GM12878 (cell line): ENCODE data around the gene SYTL5. TPM values are rescaled to one million over a fixed set of nuclear protein-coding genes. Genes with fewer than 3 reads are reported as not detected.

Experiments used
- CUX1 ChIP-seq: IDR thresholded peaks from 2 replicates; pipeline ENCODE4 v1.6.1; 2012; ENCODE audit warnings: improper control_type of control experiment, low read depth, low read length; ENCODE audit not compliant: insufficient replicate concordance
- MEF2B ChIP-seq: fragments of 450-650 bp; IDR thresholded peaks from 2 replicates; pipeline ENCODE4 v1.6.1; 2018; ENCODE audit warnings: mild to moderate bottlenecking, moderate library complexity; ENCODE audit not compliant: partially characterized antibody, poor library complexity, severe bottlenecking
- MXI1 ChIP-seq: fragments of 150-350 bp; IDR thresholded peaks from 2 replicates; pipeline ENCODE4 v1.6.1; 2011; ENCODE audit warnings: low read depth, mild to moderate bottlenecking, inconsistent platforms, low read length, improper control_type of control experiment
- NFYB ChIP-seq: IDR thresholded peaks from 2 replicates; pipeline ENCODE4 v1.6.1; 2011; ENCODE audit warnings: low read depth, mild to moderate bottlenecking, low read length, improper control_type of control experiment, moderate library complexity; ENCODE audit not compliant: insufficient read depth
- polyA plus RNA-seq, 11 experiments: library from polyadenylated mRNA; depleted of rRNA in 4 of 11; unstranded in 6 of 11; stranded (reverse) in 5 of 11; fragments of >200 nt; fragmentation: Nextera tagmentation in 4 of 11; fragmentation: Illumina TruSeq in 1 of 11; extraction: Ambion mirVana in 4 of 11; extraction: Trizol in 1 of 11; gene quantifications; 1 replicate in 1 of 11; 2 replicates in 10 of 11; pipeline versions ENCODE4 v1.2.1 to v1.2.3, GENCODE V29; 2011 to 2016; ENCODE audit warnings: inconsistent platforms in 2 of 11, missing spikeins in 2 of 11, low read depth in 1 of 11
- total RNA-seq, 4 experiments: library from RNA; depleted of rRNA in 3 of 4; stranded (reverse); fragments of >200 nt in 3 of 4; fragmentation: Illumina TruSeq in 1 of 4; extraction: Trizol in 1 of 4; gene quantifications; 2 replicates each; pipeline versions ENCODE4 v1.2.1 to v1.2.3, GENCODE V29; 2013 to 2021
- TF ChIP-seq, protein P1 (sequence below): fragments of 450-650 bp; IDR thresholded peaks from 2 replicates; pipeline ENCODE4 v1.6.1; 2017; ENCODE audit warnings: low read depth, mild to moderate bottlenecking, moderate library complexity
- TF ChIP-seq, protein P2 (sequence below): fragments of 450-650 bp; IDR thresholded peaks from 2 replicates; pipeline ENCODE4 v1.6.1; 2016; ENCODE audit warnings: mild to moderate bottlenecking

Gene SYTL5
- total and polyA plus RNA-seq, 10 of the 15 experiments (the other 5 are each of a cell fraction or from before 2014, with no cell fraction given), result 0.01 to 0.20 (median 0.04) TPM; not detected in 3

DNA sequence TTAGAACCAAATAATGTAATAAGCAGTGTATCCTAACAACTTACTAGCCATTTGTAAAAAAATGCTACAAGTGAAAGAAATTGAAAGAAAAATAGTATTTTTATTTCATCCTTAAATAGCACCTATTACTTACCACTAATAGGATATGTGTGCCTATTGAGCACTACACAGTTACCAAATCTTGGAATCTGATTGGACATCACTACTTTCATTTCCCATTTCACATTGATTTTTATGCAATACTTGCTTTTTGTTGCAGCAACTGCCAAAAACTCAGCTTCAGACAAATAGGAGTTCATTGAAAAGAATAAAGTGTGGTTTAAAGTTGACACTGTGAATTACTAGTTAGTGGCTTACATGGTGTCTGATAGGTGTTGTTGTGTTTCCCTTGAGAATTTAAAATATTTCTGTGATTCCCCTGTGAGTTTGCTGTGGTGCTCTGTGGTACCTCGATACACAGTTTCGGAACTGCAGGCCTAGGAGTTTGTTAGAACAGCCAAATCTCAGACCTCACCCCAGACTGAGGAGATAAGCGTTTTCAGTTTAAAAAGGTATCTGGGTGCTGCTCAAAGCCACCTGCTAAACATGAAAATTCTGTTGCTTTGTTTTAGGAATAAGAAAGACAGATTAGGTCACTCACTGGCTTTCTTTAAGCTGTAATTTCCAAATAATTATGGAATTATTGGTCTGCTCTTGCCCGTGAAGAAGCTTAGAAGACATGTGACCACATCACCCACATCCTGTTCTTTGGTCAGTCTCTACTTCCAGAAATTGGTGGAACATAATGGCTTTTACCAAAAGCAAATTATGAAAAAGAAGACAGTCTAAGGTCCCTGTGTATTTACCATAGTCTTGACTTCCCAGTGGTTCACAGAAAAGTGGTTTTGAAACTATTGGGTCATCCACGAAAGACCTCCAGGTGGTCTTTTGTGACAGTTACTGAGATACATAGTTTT is 97.8 kb downstream of the SYTL5 start (continued):
- TF ChIP-seq, protein P1, sequence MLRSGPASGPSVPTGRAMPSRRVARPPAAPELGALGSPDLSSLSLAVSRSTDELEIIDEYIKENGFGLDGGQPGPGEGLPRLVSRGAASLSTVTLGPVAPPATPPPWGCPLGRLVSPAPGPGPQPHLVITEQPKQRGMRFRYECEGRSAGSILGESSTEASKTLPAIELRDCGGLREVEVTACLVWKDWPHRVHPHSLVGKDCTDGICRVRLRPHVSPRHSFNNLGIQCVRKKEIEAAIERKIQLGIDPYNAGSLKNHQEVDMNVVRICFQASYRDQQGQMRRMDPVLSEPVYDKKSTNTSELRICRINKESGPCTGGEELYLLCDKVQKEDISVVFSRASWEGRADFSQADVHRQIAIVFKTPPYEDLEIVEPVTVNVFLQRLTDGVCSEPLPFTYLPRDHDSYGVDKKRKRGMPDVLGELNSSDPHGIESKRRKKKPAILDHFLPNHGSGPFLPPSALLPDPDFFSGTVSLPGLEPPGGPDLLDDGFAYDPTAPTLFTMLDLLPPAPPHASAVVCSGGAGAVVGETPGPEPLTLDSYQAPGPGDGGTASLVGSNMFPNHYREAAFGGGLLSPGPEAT, result peak; percentile 69
- TF ChIP-seq CUX1 (peak; percentile 55), MXI1 (no peak), NFYB (no peak), MEF2B (peak; percentile 98)
- TF ChIP-seq, protein P2, sequence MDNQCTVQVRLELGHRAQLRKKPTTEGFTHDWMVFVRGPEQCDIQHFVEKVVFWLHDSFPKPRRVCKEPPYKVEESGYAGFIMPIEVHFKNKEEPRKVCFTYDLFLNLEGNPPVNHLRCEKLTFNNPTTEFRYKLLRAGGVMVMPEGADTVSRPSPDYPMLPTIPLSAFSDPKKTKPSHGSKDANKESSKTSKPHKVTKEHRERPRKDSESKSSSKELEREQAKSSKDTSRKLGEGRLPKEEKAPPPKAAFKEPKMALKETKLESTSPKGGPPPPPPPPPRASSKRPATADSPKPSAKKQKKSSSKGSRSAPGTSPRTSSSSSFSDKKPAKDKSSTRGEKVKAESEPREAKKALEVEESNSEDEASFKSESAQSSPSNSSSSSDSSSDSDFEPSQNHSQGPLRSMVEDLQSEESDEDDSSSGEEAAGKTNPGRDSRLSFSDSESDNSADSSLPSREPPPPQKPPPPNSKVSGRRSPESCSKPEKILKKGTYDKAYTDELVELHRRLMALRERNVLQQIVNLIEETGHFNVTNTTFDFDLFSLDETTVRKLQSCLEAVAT, result 0 out of 2 replicates have a peak, but pooled peaks have one; percentile 36
